HL-60 (cell line): ENCODE results near the gene DAD1.
A peak's percentile ranks its signal among the peaks of the same experiment; 100 is the strongest.
"Not testable (repeated sequence)": the region's sequence is repeated elsewhere in the genome, so short reads cannot be mapped to it uniquely, and the experiment has no call there.

Experiments used
- DNase-seq, 2 experiments: peaks; one replicate each; pipeline ENCODE4 v3.0.0-alpha.2; 2010 to 2020; ENCODE audit warnings: low read depth in 1 of 2, low spot score in 1 of 2
- H3K27ac ChIP-seq: fragments of 250-450 bp; sonication (Bioruptor Pico); replicated peaks from 2 replicates; pipeline ENCODE4 v1.5.1; 2020; ENCODE audit warnings: mild to moderate bottlenecking, moderate library complexity
- H3K27me3 ChIP-seq: fragments of 250-450 bp; sonication (Bioruptor Pico); 2 replicates; pipeline ENCODE4 v1.5.1; 2021; ENCODE audit warnings: mild to moderate bottlenecking, moderate library complexity; ENCODE audit not compliant: insufficient read depth, poor library complexity, severe bottlenecking
- H3K4me3 ChIP-seq: replicated peaks from 2 replicates; pipeline ENCODE4 v1.5.1; 2011; ENCODE audit warnings: mild to moderate bottlenecking, control low read depth, low read length; ENCODE audit not compliant: insufficient read depth
- CTCF ChIP-seq: IDR thresholded peaks from one replicate; pipeline ENCODE4 v1.5.1; 2011; ENCODE audit warnings: low read length, control low read depth, inconsistent platforms; ENCODE audit not compliant: insufficient read depth
- GABPA ChIP-seq: IDR thresholded peaks from 2 replicates; pipeline ENCODE4 v1.6.1; 2012; ENCODE audit warnings: low read depth
- POLR2AphosphoS5 ChIP-seq: IDR thresholded peaks from 2 replicates; pipeline ENCODE4 v1.6.1; 2012; ENCODE audit warnings: low read depth
- REST ChIP-seq: IDR thresholded peaks from 2 replicates; pipeline ENCODE4 v1.6.1; 2012; ENCODE audit warnings: low read depth; ENCODE audit not compliant: insufficient replicate concordance
- SPI1 ChIP-seq: IDR thresholded peaks from 2 replicates; pipeline ENCODE4 v1.6.1; 2012; ENCODE audit warnings: low read depth, mild to moderate bottlenecking, borderline replicate concordance

DAD1 gene

GRCh38 chr14:22554498-22555383 is 34.3 kb downstream of the DAD1 start:
- H3K27me3 ChIP-seq: no peaks in the 10 kb centered on the region
- no peak for TF ChIP-seq SPI1
- H3K27ac ChIP-seq: peak overlapping the region; percentile 99
- no peak for DNase-seq
- H3K4me3 ChIP-seq: no peak overlapping the region

GRCh38 chr14:22553861-22554497 is 35.0 kb downstream of the DAD1 start:
- not testable (repeated sequence) for H3K4me3 ChIP-seq, H3K27me3 ChIP-seq, DNase-seq
- peak overlapping the region; percentile 28 for H3K27ac ChIP-seq

GRCh38 chr14:22553445-22553844 is 35.6 kb downstream of the DAD1 start:
- H3K4me3 ChIP-seq: no peak overlapping the region
- H3K27ac ChIP-seq: peak overlapping the region; percentile 28
- no peak for TF ChIP-seq SPI1
- TF ChIP-seq REST: no peak
- TF ChIP-seq CTCF: no peak
- TF ChIP-seq GABPA: no peak
- TF ChIP-seq POLR2AphosphoS5: no peak
- no peak for DNase-seq
- H3K27me3 ChIP-seq: no peaks in the 10 kb centered on the region

- no peak for DNase-seq
- Histone ChIP-seq H3K27me3 (no peaks in the 10 kb centered on the region), H3K4me3 (no peak overlapping the region), H3K27ac (no peak overlapping the region)
- TF ChIP-seq GABPA (no peak), POLR2AphosphoS5 (no peak), SPI1 (no peak), CTCF (no peak), REST (no peak)
Measured at GRCh38 chr14:22552827-22553076, 36.3 kb downstream of the DAD1 start.
